ENCODE data around the gene AGPAT3.

The AGPAT3 gene

GRCh38 chr21:43988506-43989230 is 123.6 kb downstream of the AGPAT3 start:
- H3K27ac Mint-ChIP-seq: no peak overlapping the region
- H3K4me3 Mint-ChIP-seq: no peak overlapping the region
- no peaks in the 10 kb centered on the region for H3K36me3 Mint-ChIP-seq
- H3K4me1 Mint-ChIP-seq: peaks cover 7% of the 10 kb centered on the region
- no peak for ATAC-seq
- peaks cover 24% of the 10 kb centered on the region for H3K27me3 Mint-ChIP-seq
- H3K9me3 Mint-ChIP-seq: no peaks in the 10 kb centered on the region

GRCh38 chr21:43989401-43989800 is 124.4 kb downstream of the AGPAT3 start:
- Mint-ChIP-seq H3K4me1 (peaks cover 7% of the 10 kb centered on the region), H3K9me3 (no peaks in the 10 kb centered on the region), H3K27ac (no peak overlapping the region), H3K27me3 (peaks cover 24% of the 10 kb centered on the region), H3K4me3 (no peak overlapping the region), H3K36me3 (no peaks in the 10 kb centered on the region)
- no peak for ATAC-seq

- H3K4me3 Mint-ChIP-seq: no peak overlapping the region
Measured at GRCh38 chr21:43991447-43991991, 126.5 kb downstream of the AGPAT3 start.

DNA sequence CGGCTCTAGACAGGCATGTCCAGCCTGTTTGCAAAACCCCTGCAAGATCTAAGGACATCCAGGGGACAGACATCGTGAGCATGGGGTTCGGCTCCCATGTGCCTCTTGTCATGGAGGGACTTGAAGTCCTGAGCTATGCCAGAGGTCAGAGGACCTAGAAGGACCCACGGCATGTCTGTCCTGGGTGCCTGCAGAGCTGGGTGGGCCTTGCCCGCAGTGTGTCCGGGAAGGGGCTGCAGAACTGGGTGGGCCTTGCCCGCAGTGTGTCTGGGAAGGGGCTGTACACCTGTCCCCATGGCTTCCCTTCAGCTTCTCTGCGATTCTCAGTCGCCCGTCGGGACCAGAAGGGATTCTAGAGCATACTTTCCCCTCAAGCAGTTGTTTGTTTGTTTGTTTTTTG is 127.1 kb downstream of the AGPAT3 start:
- Mint-ChIP-seq H3K36me3 (no peaks in the 10 kb centered on the region), H3K4me3 (no peak overlapping the region), H3K27ac (no peak overlapping the region), H3K27me3 (peaks cover 24% of the 10 kb centered on the region), H3K4me1 (no peaks in the 10 kb centered on the region), H3K9me3 (no peaks in the 10 kb centered on the region)
- ATAC-seq: no peak

More at GRCh38 chr21:43991447-43991991, 126.5 kb downstream of the AGPAT3 start:
- Mint-ChIP-seq H3K27ac (no peak overlapping the region), H3K4me1 (no peaks in the 10 kb centered on the region), H3K36me3 (no peaks in the 10 kb centered on the region), H3K9me3 (no peaks in the 10 kb centered on the region), H3K27me3 (peaks cover 24% of the 10 kb centered on the region)
- ATAC-seq: no peak

DNA sequence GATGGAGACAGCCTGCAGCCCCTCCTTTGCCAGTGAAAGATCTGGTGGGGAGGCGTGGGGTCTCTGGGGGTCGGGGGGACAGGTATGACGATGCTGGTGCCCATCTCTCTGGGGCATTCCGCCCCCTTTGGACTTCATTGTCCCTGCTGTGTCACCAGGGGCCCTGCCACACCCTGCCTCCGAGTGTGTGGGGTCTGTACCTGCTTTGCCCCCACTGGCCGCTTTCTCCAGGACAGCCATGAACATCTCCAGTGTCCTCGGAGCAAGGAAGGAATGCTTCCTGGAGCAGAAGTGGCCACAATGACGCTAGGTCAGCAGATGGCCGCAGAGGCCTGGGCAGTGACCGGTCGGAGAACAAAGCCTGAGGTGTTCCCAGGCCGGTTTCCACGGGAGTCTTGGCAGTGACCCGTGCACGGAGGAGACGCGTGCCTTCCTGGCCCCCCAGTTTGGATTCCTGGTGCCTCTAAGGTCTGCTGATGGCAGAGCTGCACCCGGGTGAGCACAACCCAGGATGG is 128.5 kb downstream of the AGPAT3 start:
- H3K4me1 Mint-ChIP-seq: no peaks in the 10 kb centered on the region
- ATAC-seq: no peak
- H3K27me3 Mint-ChIP-seq: peaks cover 19% of the 10 kb centered on the region
- H3K36me3 Mint-ChIP-seq: no peaks in the 10 kb centered on the region
- H3K27ac Mint-ChIP-seq: no peak overlapping the region
- no peaks in the 10 kb centered on the region for H3K9me3 Mint-ChIP-seq
- H3K4me3 Mint-ChIP-seq: no peak overlapping the region

DNA sequence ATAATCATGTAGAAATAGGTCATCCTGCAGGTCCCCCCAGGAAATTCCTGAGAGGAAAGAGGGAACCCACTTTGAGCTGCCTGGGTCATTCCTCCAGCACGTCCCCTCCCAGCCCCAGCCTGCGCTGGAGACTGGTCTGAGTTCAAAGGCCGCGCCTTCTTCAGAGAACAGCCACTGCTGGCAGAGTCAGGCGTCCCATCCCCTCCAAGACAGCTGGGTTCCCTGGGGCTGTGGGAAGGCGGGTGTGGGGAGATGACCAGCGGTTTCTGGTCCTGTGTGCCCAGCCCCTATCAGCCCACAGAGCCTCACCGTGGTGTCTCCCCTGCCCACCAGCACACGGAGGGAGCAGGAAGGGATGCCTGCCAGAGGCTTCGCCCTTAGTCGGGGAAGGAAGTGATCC is 129.1 kb downstream of the AGPAT3 start:
- Mint-ChIP-seq H3K4me3 (no peak overlapping the region), H3K27ac (no peak overlapping the region), H3K36me3 (no peaks in the 10 kb centered on the region), H3K27me3 (peaks cover 15% of the 10 kb centered on the region), H3K9me3 (no peaks in the 10 kb centered on the region), H3K4me1 (no peaks in the 10 kb centered on the region)
- no peak for ATAC-seq

DNA sequence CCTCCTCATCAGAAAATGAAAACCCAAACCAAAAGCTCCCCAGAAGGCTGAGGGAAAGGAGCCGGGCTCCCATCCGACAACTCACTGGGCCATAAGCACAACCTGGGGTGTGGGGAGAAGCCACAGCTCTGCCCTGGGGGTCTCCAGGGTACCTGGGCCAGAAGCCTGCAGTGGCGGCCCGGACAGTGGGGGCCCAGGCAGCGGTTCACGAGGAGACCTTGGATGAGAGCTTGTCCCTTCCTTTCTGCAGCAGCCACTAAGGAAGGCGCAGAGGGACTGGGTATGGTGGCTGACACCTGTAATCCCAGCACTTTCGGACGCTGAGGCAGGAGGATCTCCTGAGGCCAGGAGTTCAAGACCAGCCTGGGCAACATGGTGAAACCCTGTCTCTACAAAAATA is 129.6 kb downstream of the AGPAT3 start:
- Mint-ChIP-seq H3K4me1 (no peaks in the 10 kb centered on the region), H3K36me3 (no peaks in the 10 kb centered on the region), H3K4me3 (no peak overlapping the region), H3K9me3 (no peaks in the 10 kb centered on the region), H3K27ac (no peak overlapping the region), H3K27me3 (peaks cover 15% of the 10 kb centered on the region)
- no peak for ATAC-seq

GRCh38 chr21:43995521-43996105 is 130.6 kb downstream of the AGPAT3 start:
- Mint-ChIP-seq H3K4me1 (no peaks in the 10 kb centered on the region), H3K9me3 (no peaks in the 10 kb centered on the region), H3K36me3 (no peaks in the 10 kb centered on the region), H3K27ac (no peak overlapping the region), H3K4me3 (no peak overlapping the region), H3K27me3 (peaks cover 15% of the 10 kb centered on the region)
- ATAC-seq: no peak

GRCh38 chr21:43997766-43998742 is 133.0 kb downstream of the AGPAT3 start:
- ATAC-seq: no peak
- Mint-ChIP-seq H3K4me3 (no peak overlapping the region), H3K9me3 (no peaks in the 10 kb centered on the region), H3K27me3 (no peaks in the 10 kb centered on the region), H3K4me1 (no peaks in the 10 kb centered on the region), H3K27ac (no peak overlapping the region), H3K36me3 (no peaks in the 10 kb centered on the region)

DNA sequence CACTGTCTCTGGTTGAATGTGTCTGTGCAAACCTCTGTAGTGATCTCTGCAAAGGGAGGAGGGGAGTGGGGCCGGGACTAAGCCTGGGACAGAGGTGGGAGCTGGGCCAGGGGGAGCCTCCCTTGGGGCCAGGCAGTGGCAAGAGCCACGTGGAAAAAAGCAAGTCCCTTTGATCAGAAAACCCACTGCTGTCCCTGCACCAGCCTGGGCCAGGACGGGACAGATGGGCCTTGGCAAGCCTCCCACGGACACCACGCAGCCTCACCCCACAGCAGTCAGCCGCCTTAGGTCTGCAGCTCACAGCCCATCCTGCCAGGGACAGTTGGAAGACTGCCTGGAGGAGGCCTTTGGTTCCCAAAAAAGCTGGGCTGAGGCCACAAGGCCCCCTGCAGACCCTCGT is 135.3 kb downstream of the AGPAT3 start:
- Mint-ChIP-seq H3K27me3 (no peaks in the 10 kb centered on the region), H3K4me1 (no peaks in the 10 kb centered on the region), H3K27ac (no peak overlapping the region), H3K4me3 (no peak overlapping the region), H3K36me3 (no peaks in the 10 kb centered on the region), H3K9me3 (no peaks in the 10 kb centered on the region)
- ATAC-seq: no peak

- Mint-ChIP-seq H3K4me3 (no peak overlapping the region), H3K9me3 (no peaks in the 10 kb centered on the region), H3K36me3 (no peaks in the 10 kb centered on the region), H3K4me1 (no peaks in the 10 kb centered on the region), H3K27ac (no peak overlapping the region), H3K27me3 (no peaks in the 10 kb centered on the region)
- no peak for ATAC-seq
Measured at GRCh38 chr21:44002511-44002910, 137.5 kb downstream of the AGPAT3 start.

GRCh38 chr21:44003307-44003966 is 138.4 kb downstream of the AGPAT3 start:
- ATAC-seq: no peak
- H3K9me3 Mint-ChIP-seq: no peaks in the 10 kb centered on the region
- peaks cover 4% of the 10 kb centered on the region for H3K36me3 Mint-ChIP-seq
- no peak overlapping the region for H3K4me3 Mint-ChIP-seq
- no peak overlapping the region for H3K27ac Mint-ChIP-seq
- H3K27me3 Mint-ChIP-seq: no peaks in the 10 kb centered on the region
- H3K4me1 Mint-ChIP-seq: no peaks in the 10 kb centered on the region

GRCh38 chr21:44005071-44005470 is 140.0 kb downstream of the AGPAT3 start:
- peaks cover 6% of the 10 kb centered on the region for H3K36me3 Mint-ChIP-seq
- ATAC-seq: no peak
- no peaks in the 10 kb centered on the region for H3K27me3 Mint-ChIP-seq
- H3K4me3 Mint-ChIP-seq: no peak overlapping the region
- H3K27ac Mint-ChIP-seq: no peak overlapping the region
- no peaks in the 10 kb centered on the region for H3K9me3 Mint-ChIP-seq
- H3K4me1 Mint-ChIP-seq: no peaks in the 10 kb centered on the region

GRCh38 chr21:44005593-44005992 is 140.6 kb downstream of the AGPAT3 start:
- no peak for ATAC-seq
- H3K4me3 Mint-ChIP-seq: no peak overlapping the region
- no peaks in the 10 kb centered on the region for H3K9me3 Mint-ChIP-seq
- H3K27me3 Mint-ChIP-seq: no peaks in the 10 kb centered on the region
- H3K4me1 Mint-ChIP-seq: no peaks in the 10 kb centered on the region
- peaks cover 6% of the 10 kb centered on the region for H3K36me3 Mint-ChIP-seq
- no peak overlapping the region for H3K27ac Mint-ChIP-seq
